Measurements from ENCODE around the gene TMED6.

Gene TMED6

GRCh38 chr16:69313469-69313868 lies 38.1 kb downstream of the TMED6 start:
- TF ChIP-seq CTCF (IDR thresholded peaks at IDR 0.05; ENCODE audit: low read length, missing control alignments) = no peak

DNA sequence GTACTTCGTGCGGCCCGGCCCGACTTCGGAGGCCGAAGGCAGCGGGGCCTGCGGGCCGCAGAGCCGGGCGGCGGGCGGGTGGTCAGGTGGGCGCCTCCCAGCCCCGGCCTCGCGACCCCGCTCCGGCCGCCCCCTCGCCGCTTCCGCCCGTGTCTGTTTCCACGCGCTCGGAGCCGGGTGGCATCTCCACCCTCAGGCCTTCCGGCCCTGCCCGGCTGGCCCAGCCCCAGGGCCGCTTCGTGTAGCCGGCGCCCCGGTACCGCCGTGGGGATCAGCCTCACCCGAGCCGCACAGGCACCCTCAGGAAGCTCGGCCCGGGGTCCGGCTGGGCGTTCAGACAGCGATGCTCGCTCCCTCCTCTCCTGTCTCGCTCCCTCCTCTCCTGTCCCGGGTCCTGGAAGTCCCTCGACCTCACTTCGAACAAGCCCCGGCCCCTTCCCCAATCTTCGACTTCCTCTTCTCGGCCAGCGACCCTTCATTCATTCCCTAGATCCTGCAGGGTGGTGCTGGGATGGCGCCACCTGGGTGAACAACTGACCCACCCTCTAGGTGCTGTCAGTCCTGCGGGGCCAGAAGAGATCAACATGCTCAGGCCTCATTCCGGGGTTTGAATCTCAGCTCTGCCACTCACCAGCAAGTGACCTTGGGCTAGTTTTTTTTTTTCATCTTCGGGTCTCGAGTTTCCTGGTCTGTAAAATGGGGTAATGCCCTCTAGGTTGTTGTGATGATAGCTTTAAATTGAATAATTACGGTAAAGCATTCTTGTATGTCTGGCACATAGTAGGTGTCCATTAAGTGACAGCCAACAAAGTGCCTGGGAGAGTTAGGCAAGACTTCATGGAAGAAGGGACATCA lies 39.8 kb downstream of the TMED6 start:
- peak overlapping the region; percentile 85 for H3K4me3 ChIP-seq (replicated peaks; ENCODE audit: low read depth, low read length)
- TF ChIP-seq CTCF (IDR thresholded peaks at IDR 0.05; ENCODE audit: low read length, missing control alignments) = no peak
- DNase-seq (ENCODE audit: low read depth) = peak; percentile 13

More at GRCh38 chr16:69313469-69313868, 38.1 kb downstream of the TMED6 start:
- DNase-seq (ENCODE audit: low read depth) = no peak
- no peak overlapping the region for H3K4me3 ChIP-seq (replicated peaks; ENCODE audit: low read depth, low read length)

GRCh38 chr16:69310653-69311532 lies 40.7 kb downstream of the TMED6 start, which contains the start of gene VPS4A:
Gene VPS4A (plus strand): TSS chr16:69311350. CDS start chr16:69311512, 162 bp downstream.
- H3K4me3 ChIP-seq (replicated peaks; ENCODE audit: low read depth, low read length) = peak within 1 kb of the TSS; percentile 85
- peak; percentile 97 for DNase-seq (ENCODE audit: low read depth)
- peak; percentile 60 for TF ChIP-seq CTCF (IDR thresholded peaks at IDR 0.05; ENCODE audit: low read length, missing control alignments)

GRCh38 chr16:69309316-69309715 lies 42.3 kb downstream of the TMED6 start:
- no peak overlapping the region for H3K4me3 ChIP-seq (replicated peaks; ENCODE audit: low read depth, low read length)
- TF ChIP-seq CTCF (IDR thresholded peaks at IDR 0.05; ENCODE audit: low read length, missing control alignments) = no peak
- no peak for DNase-seq (ENCODE audit: low read depth)

DNA sequence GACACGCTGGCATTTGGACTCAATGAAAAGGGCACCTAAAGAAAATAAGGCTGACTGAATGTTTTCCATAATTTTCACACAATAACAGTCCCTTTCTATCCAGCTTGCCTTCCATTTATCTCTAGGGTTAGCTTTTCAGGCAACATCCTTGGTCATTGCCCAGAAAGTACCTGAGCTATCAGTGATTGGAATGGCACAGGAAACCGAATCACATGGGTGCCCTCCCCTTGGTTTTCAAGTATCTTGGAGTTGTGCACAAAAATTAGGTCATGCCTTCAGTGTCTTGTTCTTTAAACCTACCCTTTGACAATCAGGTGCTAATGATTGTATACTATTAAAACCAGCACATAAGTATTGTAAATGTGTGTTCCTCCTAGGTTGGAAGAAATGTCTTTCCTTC lies 43.7 kb downstream of the TMED6 start:
- no peak for DNase-seq (ENCODE audit: low read depth)
- H3K4me3 ChIP-seq (replicated peaks; ENCODE audit: low read depth, low read length) = no peak overlapping the region
- no peak for TF ChIP-seq CTCF (IDR thresholded peaks at IDR 0.05; ENCODE audit: low read length, missing control alignments)

GRCh38 chr16:69307091-69307490 lies 44.5 kb downstream of the TMED6 start:
- H3K4me3 ChIP-seq (replicated peaks; ENCODE audit: low read depth, low read length) = no peak overlapping the region
- DNase-seq (ENCODE audit: low read depth) = no peak
- TF ChIP-seq CTCF (IDR thresholded peaks at IDR 0.05; ENCODE audit: low read length, missing control alignments) = no peak
